Motor neuron (in vitro differentiated cells): ENCODE data around the gene DRAP1. TPM values are rescaled to one million over a fixed set of nuclear protein-coding genes. Genes with fewer than 3 reads are reported as not detected.
A peak's percentile ranks its signal among the peaks of the same experiment; 100 is the strongest.

ENCODE experiments used
- ATAC-seq, 8 experiments: fragments of 200-7000 bp; cut with Tn5 transposase; replicated peaks in 6 of 8; 2 replicates each; pipeline ENCODE4 v1.8.0; 2021; ENCODE audit warnings: mild to moderate bottlenecking in 8 of 8, moderate library complexity in 8 of 8
- H3K27ac ChIP-seq, 2 donors: fragments of 250-450 bp; sonication (Bioruptor Pico); 2 replicates each; pipeline ENCODE4 v1.9.0; 2021; ENCODE audit warnings: antibody characterized with exemption in 2 of 2, mild to moderate bottlenecking in 2 of 2, moderate library complexity in 1 of 2
- H3K4me1 ChIP-seq, 2 donors: fragments of 250-450 bp; sonication (Bioruptor Pico); replicated peaks in 1 of 2; 2 replicates each; pipeline ENCODE4 v1.6.1; 2021; ENCODE audit warnings: antibody characterized with exemption in 2 of 2, mild to moderate bottlenecking in 2 of 2, moderate library complexity in 1 of 2
- H3K4me3 ChIP-seq, 5 donors: fragments of 250-450 bp; sonication (Bioruptor Pico); 2 replicates each; pipeline ENCODE4 v1.9.0; 2021; ENCODE audit warnings: antibody characterized with exemption in 5 of 5, mild to moderate bottlenecking in 5 of 5, moderate library complexity in 4 of 5
- WGBS, 10 experiments: fragments of 450-650 bp; shearing (Covaris generic); methylation state at CpG; one replicate each; pipeline ENCODE4 v1.0.0; 2022; 5-methylcytosine and 5-hydroxymethylcytosine counted together
- in situ Hi-C, 9 experiments: fragments of 400-800 bp; cut with MboI; loops; one replicate each; pipeline ENCODE4 v1.15.0; 2021; ENCODE audit warnings: low sequenced_read_pairs in 9 of 9, low pct_unique_long_range_greater_than_20kb in 2 of 9; ENCODE audit not compliant: unreplicated experiment in 9 of 9
- total RNA-seq, 8 experiments: library from RNA; unstranded; fragments of 300-600 nt; gene quantifications; 2 replicates each; pipeline versions ENCODE4 v1.2.3 to v1.2.4, GENCODE V29; 2022

The DRAP1 gene
- total RNA-seq, result 100 to 1,000 TPM in 6 of 8 experiments, 10 to 100 TPM in 2; 81.0 to 228 (median 135) TPM

GRCh38 chr11:65919141-65919572, at the start of gene DRAP1:
Gene DRAP1, plus strand, starts transcription at chr11:65919426. Its CDS starts 76 bp downstream, at chr11:65919502.
- peak within 1 kb of the TSS; percentile 89 to 97 (median 91) for H3K4me3 ChIP-seq
- ATAC-seq, result peak; percentile 74 to 93 (median 91)
- H3K4me1 ChIP-seq, result peaks cover 17% of the 10 kb centered on the region in 2 donors
- in situ Hi-C loops, result no loop called here
- WGBS, 10 experiments, result no CpG with 5 or more reads among the region's 59 CpGs
- peak within 1 kb of the TSS; percentile 92 to 96 for H3K27ac ChIP-seq

GRCh38 chr11:65869643-65870306, 49.5 kb upstream of the DRAP1 start:
- no peak overlapping the region for H3K4me3 ChIP-seq
- ATAC-seq, result no peak
- no peak overlapping the region for H3K27ac ChIP-seq
- peaks cover 8 to 32% of the 10 kb centered on the region in 2 donors for H3K4me1 ChIP-seq
- in situ Hi-C loops, result no loop called here
- WGBS, 10 experiments, result 53 to 100% (median 76%) methylated on average over 1 to 9 of the region's 24 CpGs; no CpG with 5 or more reads in 5 of the 10 experiments

GRCh38 chr11:65870307-65870658, 48.9 kb upstream of the DRAP1 start:
- 82 to 100% (median 100%) methylated on average over 1 to 2 of the region's 11 CpGs; no CpG with 5 or more reads in 7 of the 10 experiments for WGBS, 10 experiments

GRCh38 chr11:65870706-65871681, 48.2 kb upstream of the DRAP1 start:
- ATAC-seq, result no peak
- H3K27ac ChIP-seq, result no peak overlapping the region

More at GRCh38 chr11:65870307-65870658, 48.9 kb upstream of the DRAP1 start:
- in situ Hi-C loops, result no loop called here
- Histone ChIP-seq H3K27ac (no peak overlapping the region), H3K4me3 (no peak overlapping the region), H3K4me1 (peaks cover 8 to 32% of the 10 kb centered on the region in 2 donors)
- ATAC-seq, result no peak

GRCh38 chr11:65871811-65872548, 47.2 kb upstream of the DRAP1 start:
- in situ Hi-C loops, result no loop called here
- ATAC-seq, result peak; percentile 3 to 34 (median 6)
- WGBS, 10 experiments, result 23 to 68% (median 58%) methylated on average over 1 to 5 of the region's 26 CpGs; no CpG with 5 or more reads in 6 of the 10 experiments
- Histone ChIP-seq H3K4me1 (peaks cover 8 to 31% of the 10 kb centered on the region in 2 donors), H3K27ac (no peak overlapping the region), H3K4me3 (peak overlapping the region in 4 of 5 donors; percentile 27 to 42 (median 38))

More at GRCh38 chr11:65870706-65871681, 48.2 kb upstream of the DRAP1 start:
- H3K4me3 ChIP-seq, result no peak overlapping the region
- H3K4me1 ChIP-seq, result peaks cover 8 to 32% of the 10 kb centered on the region in 2 donors
- in situ Hi-C loops, result no loop called here
- WGBS, 10 experiments, result 93 to 100% (median 100%) methylated on average over 1 to 3 of the region's 24 CpGs; no CpG with 5 or more reads in 7 of the 10 experiments

GRCh38 chr11:65872586-65873317, 46.5 kb upstream of the DRAP1 start, which contains the start of gene EFEMP2:
Gene EFEMP2, minus strand, starts transcription at chr11:65872800. Its CDS starts 446 bp downstream, at chr11:65872354.
- WGBS, 10 experiments, result 6% methylated on average over 6 of the region's 69 CpGs; no CpG with 5 or more reads in 9 of the 10 experiments
- peaks cover 8 to 30% of the 10 kb centered on the region in 2 donors for H3K4me1 ChIP-seq
- H3K27ac ChIP-seq, result peak within 1 kb of the TSS in 1 of 2 donors; percentile 32
- in situ Hi-C loops, result no loop called here
- H3K4me3 ChIP-seq, result peak within 1 kb of the TSS; percentile 19 to 42 (median 37)
- ATAC-seq, result peak; percentile 4 to 20 (median 13)

GRCh38 chr11:65873318-65874156, 45.7 kb upstream of the DRAP1 start:
- peaks cover 8 to 30% of the 10 kb centered on the region in 2 donors for H3K4me1 ChIP-seq
- peak overlapping the region; percentile 19 to 42 (median 37) for H3K4me3 ChIP-seq
- in situ Hi-C loops, result no loop called here
- WGBS, 10 experiments, result 0 to 8% (median 2%) methylated on average over 4 to 9 of the region's 54 CpGs; no CpG with 5 or more reads in 7 of the 10 experiments
- H3K27ac ChIP-seq, result peak overlapping the region in 1 of 2 donors; percentile 32
- ATAC-seq, result peak; percentile 39 to 87 (median 82)

- Histone ChIP-seq H3K4me1 (peaks cover 0 to 3% of the 10 kb centered on the region in 2 donors), H3K27ac (no peak within 1 kb of the TSS), H3K4me3 (no peak within 1 kb of the TSS)
- WGBS, 10 experiments, result 65 to 80% methylated on average over 1 to 4 of the region's 7 CpGs; no CpG with 5 or more reads in 8 of the 10 experiments
- in situ Hi-C loops, result loop anchor here in 2 of 9 experiments (10.0 to 25.0 kb wide), 2 partner anchors 105 to 108 kb away; no protein-coding TSS in a partner anchor
- ATAC-seq, result peak in 1 of 8 experiments; percentile 4
Measured at GRCh38 chr11:65879617-65880016, 39.6 kb upstream of the DRAP1 start, which contains the start of gene CTSW. Gene CTSW, plus strand, starts transcription at chr11:65879837. Its CDS starts 18 bp downstream, at chr11:65879855.

- no peak overlapping the region for H3K27ac ChIP-seq
- ATAC-seq, result no peak
- H3K4me3 ChIP-seq, result no peak overlapping the region
- peaks cover 3 to 5% of the 10 kb centered on the region in 2 donors for H3K4me1 ChIP-seq
- 72 to 100% (median 93%) methylated on average over 1 to 6 of the region's 7 CpGs; no CpG with 5 or more reads in 5 of the 10 experiments for WGBS, 10 experiments
- in situ Hi-C loops, result loop anchor here in 2 of 9 experiments (10.0 to 25.0 kb wide), 2 partner anchors 105 to 107 kb away; no protein-coding TSS in a partner anchor
Measured at GRCh38 chr11:65880027-65880426, 39.2 kb upstream of the DRAP1 start.

GRCh38 chr11:65880844-65881421, 38.3 kb upstream of the DRAP1 start:
- in situ Hi-C loops, result loop anchor here in 2 of 9 experiments (10.0 to 25.0 kb wide), 2 partner anchors 104 to 106 kb away; no protein-coding TSS in a partner anchor
- ATAC-seq, result no peak

More at GRCh38 chr11:65880844-65881421, 38.3 kb upstream of the DRAP1 start:
- H3K27ac ChIP-seq, result no peak overlapping the region
- WGBS, 10 experiments, result 40 to 100% (median 70%) methylated on average over 1 to 2 of the region's 7 CpGs; no CpG with 5 or more reads in 4 of the 10 experiments
- no peak overlapping the region for H3K4me3 ChIP-seq
- peaks cover 3 to 5% of the 10 kb centered on the region in 2 donors for H3K4me1 ChIP-seq
